CD4-positive, alpha-beta T cell (primary cell): ENCODE measurements around the gene KIF26B. TPM values are rescaled to one million over a fixed set of nuclear protein-coding genes. Genes with fewer than 3 reads are reported as not detected.

Experiments used
- ATAC-seq: fragments of 200-7000 bp; cut with Tn5 transposase; one replicate; pipeline ENCODE4 v1.10.0; 2022; ENCODE audit warnings: mild to moderate bottlenecking; ENCODE audit not compliant: poor library complexity
- CTCF ChIA-PET: fragments of 350-600 bp; sonication (Branson Sonifier 250); formaldehyde crosslinking; loops from one replicate; lab custom pipeline; 2021; ENCODE audit warnings: antibody characterized with exemption, inconsistent platforms; lab: Charles Lee
- POLR2A ChIA-PET: fragments of 350-600 bp; sonication (Branson Sonifier 250); formaldehyde crosslinking; loops from one replicate; lab custom pipeline; 2021; ENCODE audit warnings: antibody characterized with exemption, inconsistent platforms; lab: Charles Lee
- DNase-seq, 14 experiments: peaks; one replicate each; pipeline ENCODE4 v3.0.0-alpha.2; 2013 to 2020; ENCODE audit warnings: mixed read lengths in 2 of 14
- H3K27ac ChIP-seq, 2 donors: one replicate each; pipeline versions ENCODE4 v1.5.1 to v1.7.0; 2013; ENCODE audit warnings: low read length in 2 of 2, low read depth in 1 of 2, mild to moderate bottlenecking in 1 of 2
- H3K27me3 ChIP-seq, 2 experiments: 1 replicate in 1 of 2; 2 replicates in 1 of 2; pipeline versions ENCODE4 v1.6.1 to v1.7.0; 2013; ENCODE audit warnings: low read length in 2 of 2, control low read depth in 1 of 2, mild to moderate bottlenecking in 1 of 2, moderate library complexity in 1 of 2; ENCODE audit not compliant: insufficient read depth in 2 of 2, control insufficient read depth in 1 of 2
- H3K36me3 ChIP-seq: one replicate; pipeline ENCODE4 v1.6.1; 2013; ENCODE audit warnings: low read length, control low read depth; ENCODE audit not compliant: insufficient read depth
- H3K4me1 ChIP-seq: one replicate; pipeline ENCODE4 v1.6.1; 2013; ENCODE audit warnings: low read length, control low read depth; ENCODE audit not compliant: insufficient read depth
- H3K4me3 ChIP-seq: one replicate; pipeline ENCODE4 v1.5.1; 2013; ENCODE audit warnings: mild to moderate bottlenecking, low read length, moderate library complexity
- H3K9me3 ChIP-seq, 2 experiments: 1 replicate in 1 of 2; 2 replicates in 1 of 2; pipeline versions ENCODE4 v1.6.1 to v1.7.0; 2013; ENCODE audit warnings: low read length in 2 of 2, mild to moderate bottlenecking in 2 of 2, control low read depth in 1 of 2, moderate library complexity in 1 of 2; ENCODE audit not compliant: control insufficient read depth in 1 of 2, insufficient read depth in 1 of 2
- H3K27ac Mint-ChIP-seq: one replicate; pipeline ENCODE4 v1.8.0; 2020; ENCODE audit warnings: mixed read lengths
- H3K27me3 Mint-ChIP-seq: one replicate; pipeline ENCODE4 v1.8.0; 2021; ENCODE audit warnings: mixed read lengths
- H3K36me3 Mint-ChIP-seq: one replicate; pipeline ENCODE4 v1.8.0; 2021; ENCODE audit warnings: low read depth, mixed read lengths
- H3K4me1 Mint-ChIP-seq: one replicate; pipeline ENCODE4 v1.8.0; 2021; ENCODE audit warnings: low read depth, mixed read lengths
- H3K4me3 Mint-ChIP-seq: one replicate; pipeline ENCODE4 v1.8.0; 2020; ENCODE audit warnings: mild to moderate bottlenecking, mixed read lengths
- H3K9me3 Mint-ChIP-seq: one replicate; pipeline ENCODE4 v1.8.0; 2020; ENCODE audit warnings: mixed read lengths
- intact Hi-C, 2 experiments: fragments of 100-400 bp; cut with DNase I in 1 of 2; cut with micrococcal nuclease in 1 of 2; formaldehyde crosslinking; loops; one replicate each; pipeline versions ENCODE4 v1.15.1 to v1.9.0; 2023 to 2025; cut with DNase I, micrococcal nuclease
- total RNA-seq, 174 experiments: library from RNA in 2 of 174; stranded (reverse) in 2 of 174; gene quantifications; one replicate each; pipeline ENCODE4 v1.2.3 and lab custom pipeline; 2021 to 2026
- TF ChIP-seq, protein P1 (sequence below): fragments of 200-600 bp; IDR thresholded peaks from one replicate; pipeline ENCODE4 v1.8.0; 2022; ENCODE audit warnings: antibody characterized with exemption, mild to moderate bottlenecking

The KIF26B gene
- total RNA-seq, 2 experiments from 2014 or later: 0.03 TPM; not detected in 1

DNA sequence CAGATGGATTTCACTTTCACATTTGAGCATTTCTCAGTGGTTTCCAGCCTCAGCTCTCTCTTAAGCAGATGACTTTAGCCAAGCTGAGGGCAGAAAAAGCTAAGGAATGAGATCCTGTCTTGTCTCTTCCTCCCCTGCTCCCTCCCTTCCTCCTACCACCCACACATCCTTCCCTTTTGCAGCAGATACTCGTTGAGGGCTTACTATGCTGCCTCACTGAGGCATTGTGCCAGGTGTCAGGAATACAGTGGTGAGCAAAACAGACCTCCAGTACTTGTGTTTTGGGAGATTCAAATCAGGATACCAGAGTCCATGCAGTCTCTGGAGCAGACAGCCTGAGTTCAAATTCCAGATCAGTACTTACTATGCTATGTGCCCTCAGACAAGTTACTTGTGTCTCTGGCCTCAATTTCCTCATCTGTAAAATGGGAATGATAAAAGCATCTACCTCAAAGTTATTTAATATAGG is 43.2 kb downstream of the KIF26B start:
- intact Hi-C loops: no loop called here
- ATAC-seq: no peak
- Mint-ChIP-seq H3K4me3 (no peak overlapping the region), H3K9me3 (no peaks in the 10 kb centered on the region), H3K27me3 (peaks cover 19% of the 10 kb centered on the region), H3K36me3 (no peaks in the 10 kb centered on the region), H3K4me1 (peaks cover 5% of the 10 kb centered on the region), H3K27ac (no peak overlapping the region)
- POLR2A ChIA-PET: no interaction called here
- Histone ChIP-seq H3K27ac (no peak overlapping the region), H3K4me1 (no peaks in the 10 kb centered on the region), H3K9me3 (no peaks in the 10 kb centered on the region), H3K27me3 (peaks cover 3 to 6% of the 10 kb centered on the region in 2 experiments), H3K36me3 (no peaks in the 10 kb centered on the region), H3K4me3 (no peak overlapping the region)
- TF ChIP-seq, protein P1, sequence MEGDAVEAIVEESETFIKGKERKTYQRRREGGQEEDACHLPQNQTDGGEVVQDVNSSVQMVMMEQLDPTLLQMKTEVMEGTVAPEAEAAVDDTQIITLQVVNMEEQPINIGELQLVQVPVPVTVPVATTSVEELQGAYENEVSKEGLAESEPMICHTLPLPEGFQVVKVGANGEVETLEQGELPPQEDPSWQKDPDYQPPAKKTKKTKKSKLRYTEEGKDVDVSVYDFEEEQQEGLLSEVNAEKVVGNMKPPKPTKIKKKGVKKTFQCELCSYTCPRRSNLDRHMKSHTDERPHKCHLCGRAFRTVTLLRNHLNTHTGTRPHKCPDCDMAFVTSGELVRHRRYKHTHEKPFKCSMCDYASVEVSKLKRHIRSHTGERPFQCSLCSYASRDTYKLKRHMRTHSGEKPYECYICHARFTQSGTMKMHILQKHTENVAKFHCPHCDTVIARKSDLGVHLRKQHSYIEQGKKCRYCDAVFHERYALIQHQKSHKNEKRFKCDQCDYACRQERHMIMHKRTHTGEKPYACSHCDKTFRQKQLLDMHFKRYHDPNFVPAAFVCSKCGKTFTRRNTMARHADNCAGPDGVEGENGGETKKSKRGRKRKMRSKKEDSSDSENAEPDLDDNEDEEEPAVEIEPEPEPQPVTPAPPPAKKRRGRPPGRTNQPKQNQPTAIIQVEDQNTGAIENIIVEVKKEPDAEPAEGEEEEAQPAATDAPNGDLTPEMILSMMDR: no peak
- CTCF ChIA-PET: no interaction called here
- DNase-seq: no peak

GRCh38 chr1:245198748-245199516 is 44.1 kb downstream of the KIF26B start:
- Mint-ChIP-seq H3K9me3 (no peaks in the 10 kb centered on the region), H3K4me3 (no peak overlapping the region), H3K27me3 (peaks cover 19% of the 10 kb centered on the region), H3K27ac (no peak overlapping the region), H3K4me1 (peaks cover 5% of the 10 kb centered on the region), H3K36me3 (no peaks in the 10 kb centered on the region)
- Histone ChIP-seq H3K27ac (no peak overlapping the region), H3K4me1 (no peaks in the 10 kb centered on the region), H3K27me3 (peaks cover 3 to 6% of the 10 kb centered on the region in 2 experiments), H3K4me3 (no peak overlapping the region), H3K36me3 (no peaks in the 10 kb centered on the region), H3K9me3 (no peaks in the 10 kb centered on the region)
- DNase-seq: no peak
- CTCF ChIA-PET: no interaction called here
- TF ChIP-seq, protein P1: no peak
- POLR2A ChIA-PET: no interaction called here
- intact Hi-C loops: no loop called here
- ATAC-seq: no peak

DNA sequence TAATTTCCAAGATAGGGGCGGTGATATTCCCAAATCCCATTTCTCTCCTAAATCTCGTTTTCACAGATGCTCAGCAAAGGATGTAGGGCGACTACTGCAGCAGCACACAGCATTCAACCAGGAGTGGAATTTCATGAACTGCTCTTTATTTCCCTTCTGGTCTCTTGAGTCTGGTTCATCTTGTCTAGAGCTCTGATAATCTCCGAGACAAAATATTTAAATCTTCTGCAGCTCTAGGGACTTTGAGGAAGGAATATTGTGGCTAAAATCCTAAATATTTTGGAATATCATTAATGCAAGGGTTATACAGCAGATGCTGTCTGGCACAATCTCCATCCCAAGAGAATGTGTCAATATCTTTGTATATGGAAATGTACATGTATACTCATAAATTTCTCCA is 45.4 kb downstream of the KIF26B start:
- intact Hi-C loops: no loop called here

More for the DNA sequence above, 45.4 kb downstream of the KIF26B start:
- ATAC-seq (no peak), DNase-seq (no peak)
- no peak overlapping the region for H3K4me3 Mint-ChIP-seq
- Histone ChIP-seq H3K27ac (no peak overlapping the region), H3K27me3 (peaks cover 3 to 6% of the 10 kb centered on the region in 2 experiments), H3K9me3 (peaks cover 0 to 4% of the 10 kb centered on the region in 2 experiments), H3K36me3 (no peaks in the 10 kb centered on the region), H3K4me1 (no peaks in the 10 kb centered on the region), H3K4me3 (no peak overlapping the region)
- H3K27ac Mint-ChIP-seq: no peak overlapping the region
- TF ChIP-seq, protein P1: no peak
- peaks cover 19% of the 10 kb centered on the region for H3K27me3 Mint-ChIP-seq
- CTCF ChIA-PET: no interaction called here
- POLR2A ChIA-PET: no interaction called here
- peaks cover 2% of the 10 kb centered on the region for H3K9me3 Mint-ChIP-seq
- peaks cover 5% of the 10 kb centered on the region for H3K4me1 Mint-ChIP-seq
- H3K36me3 Mint-ChIP-seq: no peaks in the 10 kb centered on the region
